Fibroblast of lung (primary cell): ENCODE measurements around the gene ZBTB4. TPM values are rescaled to one million over a fixed set of nuclear protein-coding genes. Genes with fewer than 3 reads are reported as not detected.

ENCODE experiments used
- DNase-seq, 2 donors: peaks; one replicate each; pipeline versions ENCODE4 v3.0.0 to v3.0.0-alpha.2; 2010; ENCODE audit warnings: low read depth in 2 of 2
- H2AFZ ChIP-seq: 2 replicates; pipeline ENCODE4 v1.5.1; 2012; ENCODE audit warnings: low read length, control low read depth, inconsistent platforms
- H3K27ac ChIP-seq: 2 replicates; pipeline ENCODE4 v1.5.1; 2011; ENCODE audit warnings: low read length, control low read depth; ENCODE audit not compliant: insufficient read depth
- H3K27me3 ChIP-seq: 2 replicates; pipeline ENCODE4 v1.5.1; 2011; ENCODE audit warnings: mild to moderate bottlenecking, low read length; ENCODE audit not compliant: control insufficient read depth, insufficient read depth
- H3K36me3 ChIP-seq: 2 replicates; pipeline ENCODE4 v1.5.1; 2011; ENCODE audit warnings: low read length; ENCODE audit not compliant: control insufficient read depth, insufficient read depth
- H3K4me1 ChIP-seq: 2 replicates; pipeline ENCODE4 v1.5.1; 2011; ENCODE audit warnings: low read length; ENCODE audit not compliant: control insufficient read depth, insufficient read depth; ENCODE audit errors: extremely low read depth
- H3K4me2 ChIP-seq: 2 replicates; pipeline ENCODE4 v1.5.1; 2011; ENCODE audit warnings: low read length, control low read depth; ENCODE audit not compliant: insufficient read depth; ENCODE audit errors: extremely low read depth
- H3K4me3 ChIP-seq, 4 experiments: fragments of 200-600 bp in 1 of 4; sonication (generic) in 1 of 4; replicated peaks in 1 of 4; 2 replicates each; pipeline ENCODE4 v1.5.1; 2011 to 2016; ENCODE audit warnings: low read length in 4 of 4, low read depth in 3 of 4, mild to moderate bottlenecking in 3 of 4, control low read depth in 2 of 4, inconsistent platforms in 1 of 4, mixed read lengths in 1 of 4; ENCODE audit not compliant: insufficient read depth in 1 of 4; ENCODE audit errors: control extremely low read depth in 1 of 4
- H3K79me2 ChIP-seq: 2 replicates; pipeline ENCODE4 v1.5.1; 2012; ENCODE audit warnings: mild to moderate bottlenecking, low read length, inconsistent platforms; ENCODE audit not compliant: control insufficient read depth, insufficient read depth
- H3K9ac ChIP-seq: 2 replicates; pipeline ENCODE4 v1.5.1; 2011; ENCODE audit warnings: mild to moderate bottlenecking, low read length, control low read depth; ENCODE audit not compliant: insufficient read depth
- H3K9me3 ChIP-seq: 2 replicates; pipeline ENCODE4 v1.5.1; 2012; ENCODE audit warnings: low read depth, low read length; ENCODE audit not compliant: control insufficient read depth, insufficient read depth
- H4K20me1 ChIP-seq: 2 replicates; pipeline ENCODE4 v1.5.1; 2011; ENCODE audit warnings: low read length; ENCODE audit not compliant: control insufficient read depth, insufficient read depth; ENCODE audit errors: extremely low read depth
- CTCF ChIP-seq, 2 donors: IDR thresholded peaks in 1 of 2; conservative IDR thresholded peaks in 1 of 2; 1 replicate in 1 of 2; 2 replicates in 1 of 2; pipeline ENCODE4 v1.5.1; 2011 to 2012; ENCODE audit warnings: low read length in 2 of 2, control low read depth in 1 of 2, inconsistent platforms in 1 of 2, low read depth in 1 of 2, mild to moderate bottlenecking in 1 of 2
- EZH2 ChIP-seq: IDR thresholded peaks from 2 replicates; pipeline ENCODE4 v1.5.1; 2012; ENCODE audit warnings: low read length, control low read depth, mild to moderate bottlenecking; ENCODE audit errors: missing control alignments
- polyA plus RNA-seq, 2 donors: library from polyadenylated mRNA; depleted of rRNA in 1 of 2; stranded (reverse) in 1 of 2; unstranded in 1 of 2; fragments of >200 nt; gene quantifications; 2 replicates each; pipeline ENCODE4 v1.2.1, GENCODE V29; 2011 to 2012; ENCODE audit warnings: missing spikeins in 1 of 2
- total RNA-seq: library from RNA; depleted of rRNA; stranded (reverse); fragments of >200 nt; gene quantifications from 2 replicates; pipeline ENCODE4 v1.2.1, GENCODE V29; 2014

Gene ZBTB4
- total and polyA plus RNA-seq, 2 donors (not counting 1 experiment from before 2014, with no cell fraction given), result 21.3 to 29.9 TPM

GRCh38 chr17:7503521-7503920, 24.1 kb upstream of the ZBTB4 start:
- H4K20me1 ChIP-seq, result no peaks in the 10 kb centered on the region
- H3K4me3 ChIP-seq, result no peak overlapping the region

GRCh38 chr17:7502987-7503386, 23.6 kb upstream of the ZBTB4 start:
- peak; percentile 6 to 35 for TF ChIP-seq CTCF (conservative IDR thresholded peaks at IDR 0.05 in 1 of 2, IDR thresholded peaks at IDR 0.05 in 1 of 2; ENCODE audit: low read depth in 1 of 2, low read length in 2 of 2)
- TF ChIP-seq EZH2, result no peak
- Histone ChIP-seq H3K4me2 (no peak overlapping the region), H3K9me3 (no peaks in the 10 kb centered on the region), H3K4me3 (no peak overlapping the region), H3K27me3 (no peaks in the 10 kb centered on the region), H2AFZ (no peak overlapping the region), H3K9ac (no peak overlapping the region), H3K36me3 (peaks cover 31% of the 10 kb centered on the region), H3K79me2 (no peaks in the 10 kb centered on the region), H3K27ac (no peak overlapping the region), H3K4me1 (no peaks in the 10 kb centered on the region), H4K20me1 (no peaks in the 10 kb centered on the region)
- no peak for DNase-seq

More at GRCh38 chr17:7503521-7503920, 24.1 kb upstream of the ZBTB4 start:
- no peak overlapping the region for H3K27ac ChIP-seq
- H3K27me3 ChIP-seq, result no peaks in the 10 kb centered on the region
- H3K4me1 ChIP-seq, result no peaks in the 10 kb centered on the region
- TF ChIP-seq EZH2 (no peak), CTCF (conservative IDR thresholded peaks at IDR 0.05 in 1 of 2, IDR thresholded peaks at IDR 0.05 in 1 of 2; ENCODE audit: low read depth in 1 of 2, low read length in 2 of 2) (no peak)
- H2AFZ ChIP-seq, result no peak overlapping the region
- DNase-seq, result no peak
- no peak overlapping the region for H3K9ac ChIP-seq
- no peaks in the 10 kb centered on the region for H3K9me3 ChIP-seq
- no peaks in the 10 kb centered on the region for H3K79me2 ChIP-seq
- no peak overlapping the region for H3K4me2 ChIP-seq
- H3K36me3 ChIP-seq, result peaks cover 30% of the 10 kb centered on the region

- no peak overlapping the region for H3K27ac ChIP-seq
- no peak overlapping the region for H2AFZ ChIP-seq
- no peaks in the 10 kb centered on the region for H3K9me3 ChIP-seq
- no peak for DNase-seq
- TF ChIP-seq CTCF (conservative IDR thresholded peaks at IDR 0.05 in 1 of 2, IDR thresholded peaks at IDR 0.05 in 1 of 2; ENCODE audit: low read depth in 1 of 2, low read length in 2 of 2) (no peak), EZH2 (no peak)
- H3K9ac ChIP-seq, result no peak overlapping the region
- H4K20me1 ChIP-seq, result no peaks in the 10 kb centered on the region
- H3K79me2 ChIP-seq, result no peaks in the 10 kb centered on the region
- peaks cover 38% of the 10 kb centered on the region for H3K36me3 ChIP-seq
- H3K4me1 ChIP-seq, result no peaks in the 10 kb centered on the region
- H3K4me2 ChIP-seq, result no peak overlapping the region
- no peaks in the 10 kb centered on the region for H3K27me3 ChIP-seq
- H3K4me3 ChIP-seq, result no peak overlapping the region
Observed at GRCh38 chr17:7502171-7502847, 22.9 kb upstream of the ZBTB4 start.
